HepG2 (cell line): Measurements from ENCODE around the gene TPD52L2. TPM values are rescaled to one million over a fixed set of nuclear protein-coding genes. Genes with fewer than 3 reads are reported as not detected.

ENCODE experiments used
- ATF3 ChIP-seq: sonication (generic); formaldehyde crosslinking; IDR thresholded peaks from 2 replicates; pipeline ENCODE4 v1.4.0; 2020; ENCODE audit warnings: missing genetic modification reagents
- HOXA3 ChIP-seq: sonication (generic); formaldehyde crosslinking; IDR thresholded peaks from 2 replicates; pipeline ENCODE4 v1.5.0; 2020; ENCODE audit warnings: missing genetic modification reagents
- IRX3 ChIP-seq: sonication (generic); formaldehyde crosslinking; IDR thresholded peaks from 2 replicates; pipeline ENCODE4 v1.8.1; 2023; ENCODE audit warnings: mild to moderate bottlenecking, low read depth, missing genetic modification reagents, borderline replicate concordance
- NFE2L1 ChIP-seq: sonication (generic); formaldehyde crosslinking; IDR thresholded peaks from 2 replicates; pipeline ENCODE4 v1.4.0; 2020; ENCODE audit warnings: missing genetic modification reagents, mild to moderate bottlenecking, borderline replicate concordance
- NFYB ChIP-seq: sonication (generic); formaldehyde crosslinking; IDR thresholded peaks from 2 replicates; pipeline ENCODE4 v1.4.0; 2020; ENCODE audit warnings: missing genetic modification reagents
- NR2F1 ChIP-seq, 2 experiments: fragments of 450-650 bp in 1 of 2; formaldehyde crosslinking in 1 of 2; IDR thresholded peaks; 2 replicates each; pipeline versions ENCODE4 v1.5.0 to v1.6.1; 2016 to 2020; ENCODE audit warnings: mild to moderate bottlenecking in 1 of 2, missing compliant biosample characterization in 1 of 2, missing genetic modification reagents in 1 of 2, moderate library complexity in 1 of 2
- PRDM15 ChIP-seq: sonication (generic); formaldehyde crosslinking; IDR thresholded peaks from 2 replicates; pipeline ENCODE4 v1.4.0; 2020; ENCODE audit warnings: missing genetic modification reagents
- RXRA ChIP-seq: sonication (generic); formaldehyde crosslinking; IDR thresholded peaks from 2 replicates; pipeline ENCODE4 v1.5.1; 2020; ENCODE audit warnings: missing genetic modification reagents
- ZBTB37 ChIP-seq: sonication (generic); formaldehyde crosslinking; IDR thresholded peaks from 2 replicates; pipeline ENCODE4 v1.4.0; 2020; ENCODE audit warnings: mild to moderate bottlenecking, missing genetic modification reagents
- ZNF280D ChIP-seq: sonication (generic); formaldehyde crosslinking; IDR thresholded peaks from 2 replicates; pipeline ENCODE4 v1.5.1; 2020; ENCODE audit warnings: mild to moderate bottlenecking, missing genetic modification reagents
- ZNF329 ChIP-seq: sonication (generic); formaldehyde crosslinking; IDR thresholded peaks from 2 replicates; pipeline ENCODE4 v1.9.0; 2021; ENCODE audit warnings: low read depth, mild to moderate bottlenecking, missing genetic modification reagents
- ZNF83 ChIP-seq: sonication (generic); formaldehyde crosslinking; IDR thresholded peaks from 2 replicates; pipeline ENCODE4 v1.4.0; 2020; ENCODE audit warnings: missing genetic modification reagents, mild to moderate bottlenecking, borderline replicate concordance
- polyA plus RNA-seq, 8 experiments: library from polyadenylated mRNA; depleted of rRNA in 3 of 8; stranded (reverse) in 7 of 8; unstranded in 1 of 8; fragments of >200 nt; fragmentation: Illumina TruSeq in 4 of 8; extraction: Trizol in 4 of 8; gene quantifications; 2 replicates each; pipeline versions ENCODE4 v1.2.1 to v1.2.3, GENCODE V29; 2011 to 2016; ENCODE audit warnings: low read depth in 4 of 8, missing spikeins in 1 of 8, mixed read lengths in 1 of 8; ENCODE audit not compliant: insufficient read depth in 1 of 8
- total RNA-seq, 5 experiments: library from RNA; depleted of rRNA; stranded (reverse); fragments of >200 nt; fragmentation: Illumina TruSeq; extraction: Trizol; gene quantifications; 2 replicates each; pipeline ENCODE4 v1.2.3, GENCODE V29; 2016; ENCODE audit warnings: low read depth in 1 of 5
- TF ChIP-seq, protein P1 (sequence below): sonication (generic); formaldehyde crosslinking; IDR thresholded peaks from 2 replicates; pipeline ENCODE4 v1.5.0; 2020; ENCODE audit warnings: missing genetic modification reagents, mild to moderate bottlenecking, borderline replicate concordance
- TF ChIP-seq, protein P2 (sequence below): sonication (generic); formaldehyde crosslinking; IDR thresholded peaks from 2 replicates; pipeline ENCODE4 v1.8.0; 2023; ENCODE audit warnings: mild to moderate bottlenecking, missing genetic modification reagents
- TF ChIP-seq, protein P3 (sequence below): sonication (generic); formaldehyde crosslinking; IDR thresholded peaks from 2 replicates; pipeline ENCODE4 v1.5.1; 2020; ENCODE audit warnings: missing genetic modification reagents, mild to moderate bottlenecking, borderline replicate concordance

TPD52L2 gene
- total and polyA plus RNA-seq, 2 of the 13 experiments (the other 11 are each of a cell fraction or from before 2014, with no cell fraction given): 156 to 184 TPM

DNA sequence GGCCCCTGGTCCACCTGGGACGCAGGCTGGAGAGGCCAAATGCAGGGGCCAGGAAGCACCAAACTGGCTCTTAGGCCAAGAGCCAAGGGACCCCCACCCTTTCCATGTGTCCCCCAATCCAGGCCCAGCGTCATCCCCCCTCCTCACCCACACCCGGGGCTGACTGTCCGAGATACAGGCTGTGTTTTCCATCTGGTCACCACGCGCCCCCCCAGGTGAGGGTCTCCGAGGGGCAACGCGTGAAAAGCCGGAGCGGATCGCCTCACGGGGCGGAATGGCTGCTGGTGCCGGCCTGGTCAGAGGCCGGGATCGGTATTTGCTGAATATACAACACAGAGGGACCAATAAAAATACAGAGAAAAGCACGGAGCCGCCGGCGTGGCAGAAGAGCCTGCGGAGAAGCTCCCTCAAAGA, 9.0 kb upstream of the TPD52L2 start (continued):
- TF ChIP-seq ATF3 (no peak), HOXA3 (CRISPR knock-in tag) (0 out of 2 replicates have a peak, but pooled peaks have one; percentile 6), IRX3 (no peak), NFYB (CRISPR knock-in tag) (no peak), ZNF280D (CRISPR knock-in tag) (no peak), ZNF83 (CRISPR knock-in tag) (no peak), RXRA (CRISPR knock-in tag) (0 out of 2 replicates have a peak, but pooled peaks have one; percentile 8), NFE2L1 (CRISPR knock-in tag) (no peak), NR2F1 (CRISPR knock-in tag; IDR thresholded peaks at IDR 0.05) (no peak), ZBTB37 (CRISPR knock-in tag) (no peak), ZNF329 (no peak), PRDM15 (CRISPR knock-in tag) (peak; percentile 97)
- TF ChIP-seq, protein P1, sequence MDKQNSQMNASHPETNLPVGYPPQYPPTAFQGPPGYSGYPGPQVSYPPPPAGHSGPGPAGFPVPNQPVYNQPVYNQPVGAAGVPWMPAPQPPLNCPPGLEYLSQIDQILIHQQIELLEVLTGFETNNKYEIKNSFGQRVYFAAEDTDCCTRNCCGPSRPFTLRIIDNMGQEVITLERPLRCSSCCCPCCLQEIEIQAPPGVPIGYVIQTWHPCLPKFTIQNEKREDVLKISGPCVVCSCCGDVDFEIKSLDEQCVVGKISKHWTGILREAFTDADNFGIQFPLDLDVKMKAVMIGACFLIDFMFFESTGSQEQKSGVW (CRISPR knock-in tag): no peak
- TF ChIP-seq, protein P2, sequence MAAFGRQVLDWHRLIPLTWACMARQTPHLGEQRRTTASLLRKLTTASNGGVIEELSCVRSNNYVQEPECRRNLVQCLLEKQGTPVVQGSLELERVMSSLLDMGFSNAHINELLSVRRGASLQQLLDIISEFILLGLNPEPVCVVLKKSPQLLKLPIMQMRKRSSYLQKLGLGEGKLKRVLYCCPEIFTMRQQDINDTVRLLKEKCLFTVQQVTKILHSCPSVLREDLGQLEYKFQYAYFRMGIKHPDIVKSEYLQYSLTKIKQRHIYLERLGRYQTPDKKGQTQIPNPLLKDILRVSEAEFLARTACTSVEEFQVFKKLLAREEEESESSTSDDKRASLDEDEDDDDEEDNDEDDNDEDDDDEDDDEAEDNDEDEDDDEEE (CRISPR knock-in tag): no peak
- TF ChIP-seq, protein P3, sequence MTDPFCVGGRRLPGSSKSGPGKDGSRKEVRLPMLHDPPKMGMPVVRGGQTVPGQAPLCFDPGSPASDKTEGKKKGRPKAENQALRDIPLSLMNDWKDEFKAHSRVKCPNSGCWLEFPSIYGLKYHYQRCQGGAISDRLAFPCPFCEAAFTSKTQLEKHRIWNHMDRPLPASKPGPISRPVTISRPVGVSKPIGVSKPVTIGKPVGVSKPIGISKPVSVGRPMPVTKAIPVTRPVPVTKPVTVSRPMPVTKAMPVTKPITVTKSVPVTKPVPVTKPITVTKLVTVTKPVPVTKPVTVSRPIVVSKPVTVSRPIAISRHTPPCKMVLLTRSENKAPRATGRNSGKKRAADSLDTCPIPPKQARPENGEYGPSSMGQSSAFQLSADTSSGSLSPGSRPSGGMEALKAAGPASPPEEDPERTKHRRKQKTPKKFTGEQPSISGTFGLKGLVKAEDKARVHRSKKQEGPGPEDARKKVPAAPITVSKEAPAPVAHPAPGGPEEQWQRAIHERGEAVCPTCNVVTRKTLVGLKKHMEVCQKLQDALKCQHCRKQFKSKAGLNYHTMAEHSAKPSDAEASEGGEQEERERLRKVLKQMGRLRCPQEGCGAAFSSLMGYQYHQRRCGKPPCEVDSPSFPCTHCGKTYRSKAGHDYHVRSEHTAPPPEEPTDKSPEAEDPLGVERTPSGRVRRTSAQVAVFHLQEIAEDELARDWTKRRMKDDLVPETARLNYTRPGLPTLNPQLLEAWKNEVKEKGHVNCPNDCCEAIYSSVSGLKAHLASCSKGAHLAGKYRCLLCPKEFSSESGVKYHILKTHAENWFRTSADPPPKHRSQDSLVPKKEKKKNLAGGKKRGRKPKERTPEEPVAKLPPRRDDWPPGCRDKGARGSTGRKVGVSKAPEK (CRISPR knock-in tag): 0 out of 2 replicates have a peak, but pooled peaks have one; percentile 54
